WTC11 (cell line): ENCODE results near the gene TMIGD1. TPM values are rescaled to one million over a fixed set of nuclear protein-coding genes. Genes with fewer than 3 reads are reported as not detected.

Experiments used
- ATAC-seq: fragments of 200-7000 bp; cut with Tn5 transposase; 2 replicates; pipeline ENCODE4 v1.10.0; 2021; ENCODE audit warnings: mild to moderate bottlenecking, moderate library complexity
- CTCF ChIA-PET: fragments of 300-600 bp; sonication (Branson Sonifier 250); formaldehyde crosslinking; loops from one replicate; lab custom pipeline; 2021; ENCODE audit warnings: antibody characterized with exemption; lab: Charles Lee
- POLR2A ChIA-PET: fragments of 350-600 bp; sonication (Branson Sonifier 250); formaldehyde crosslinking; loops from one replicate; lab custom pipeline; 2021; ENCODE audit warnings: antibody characterized with exemption; lab: Charles Lee
- DNase-seq: peaks from one replicate; pipeline ENCODE4 v3.0.0; 2021; ENCODE audit warnings: low spot score
- H3K27ac Mint-ChIP-seq: 2 replicates; pipeline ENCODE4 v1.8.0; 2021; ENCODE audit warnings: mixed read lengths
- H3K27me3 Mint-ChIP-seq: 2 replicates; pipeline ENCODE4 v1.8.0; 2021; ENCODE audit warnings: low read depth, mild to moderate bottlenecking, moderate library complexity, mixed read lengths
- H3K36me3 Mint-ChIP-seq: 2 replicates; pipeline ENCODE4 v1.8.0; 2021; ENCODE audit warnings: mixed read lengths
- H3K4me1 Mint-ChIP-seq: 2 replicates; pipeline ENCODE4 v1.8.0; 2022; ENCODE audit warnings: mixed read lengths
- H3K4me3 Mint-ChIP-seq: 2 replicates; pipeline ENCODE4 v1.8.0; 2021; ENCODE audit warnings: mild to moderate bottlenecking, moderate library complexity, mixed read lengths
- H3K9me3 Mint-ChIP-seq: 2 replicates; pipeline ENCODE4 v1.8.0; 2021; ENCODE audit warnings: mixed read lengths
- ATF6 ChIP-seq: sonication (generic); formaldehyde crosslinking; IDR thresholded peaks from 2 replicates; pipeline ENCODE4 v1.8.1; 2023; ENCODE audit warnings: mild to moderate bottlenecking, missing genetic modification reagents
- CREM ChIP-seq: sonication (generic); formaldehyde crosslinking; IDR thresholded peaks from 2 replicates; pipeline ENCODE4 v1.8.1; 2022; ENCODE audit warnings: mild to moderate bottlenecking, missing genetic modification reagents, moderate library complexity
- FOXJ3 ChIP-seq: sonication (generic); formaldehyde crosslinking; IDR thresholded peaks from 2 replicates; pipeline ENCODE4 v1.9.0; 2021; ENCODE audit warnings: missing genetic modification reagents, mild to moderate bottlenecking, borderline replicate concordance
- FOXK1 ChIP-seq: sonication (generic); formaldehyde crosslinking; IDR thresholded peaks from 2 replicates; pipeline ENCODE4 v1.8.0; 2022; ENCODE audit warnings: mild to moderate bottlenecking, moderate library complexity, missing genetic modification reagents
- MAX ChIP-seq: sonication (generic); formaldehyde crosslinking; IDR thresholded peaks from 2 replicates; pipeline ENCODE4 v1.8.0; 2022; ENCODE audit warnings: mild to moderate bottlenecking, missing genetic modification reagents
- NFE2L1 ChIP-seq: sonication (generic); formaldehyde crosslinking; IDR thresholded peaks from 2 replicates; pipeline ENCODE4 v1.8.1; 2023; ENCODE audit warnings: missing genetic modification reagents
- NFYB ChIP-seq: sonication (generic); formaldehyde crosslinking; conservative IDR thresholded peaks from 2 replicates; pipeline ENCODE4 v1.8.0; 2022; ENCODE audit warnings: low read depth, missing genetic modification reagents
- RORB ChIP-seq: fragments of 250-450 bp; sonication (Bioruptor Pico); IDR thresholded peaks from 2 replicates; pipeline ENCODE4 v1.9.0; 2021; ENCODE audit warnings: mild to moderate bottlenecking
- TEAD1 ChIP-seq: sonication (generic); formaldehyde crosslinking; IDR thresholded peaks from 2 replicates; pipeline ENCODE4 v1.8.0; 2022; ENCODE audit warnings: mild to moderate bottlenecking, missing genetic modification reagents
- USF1 ChIP-seq: sonication (generic); formaldehyde crosslinking; IDR thresholded peaks from 2 replicates; pipeline ENCODE4 v1.8.0; 2022; ENCODE audit warnings: mild to moderate bottlenecking, missing genetic modification reagents
- ZBTB21 ChIP-seq: sonication (generic); formaldehyde crosslinking; IDR thresholded peaks from 2 replicates; pipeline ENCODE4 v1.8.1; 2023; ENCODE audit warnings: mild to moderate bottlenecking, missing genetic modification reagents, borderline replicate concordance
- ZNF121 ChIP-seq: sonication (generic); formaldehyde crosslinking; IDR thresholded peaks from 2 replicates; pipeline ENCODE4 v1.8.0; 2023; ENCODE audit warnings: missing genetic modification reagents
- ZNF263 ChIP-seq: sonication (generic); formaldehyde crosslinking; IDR thresholded peaks from 2 replicates; pipeline ENCODE4 v1.8.1; 2022; ENCODE audit warnings: low read depth, mild to moderate bottlenecking, moderate library complexity, missing genetic modification reagents
- ZNF396 ChIP-seq: fragments of 250-450 bp; sonication (Bioruptor Pico); IDR thresholded peaks from 2 replicates; pipeline ENCODE4 v1.8.0; 2021; ENCODE audit warnings: mild to moderate bottlenecking, moderate library complexity, borderline replicate concordance
- ZNF416 ChIP-seq: fragments of 250-450 bp; sonication (Bioruptor Pico); IDR thresholded peaks from 2 replicates; pipeline ENCODE4 v1.9.0; 2021; ENCODE audit warnings: mild to moderate bottlenecking, inconsistent platforms
- total RNA-seq: library from RNA; stranded (reverse); gene quantifications from 3 replicates; pipeline ENCODE4 v1.2.3, GENCODE V29; 2021
- TF ChIP-seq, protein P1 (sequence below): fragments of 250-450 bp; sonication (Bioruptor Pico); IDR thresholded peaks from 2 replicates; pipeline ENCODE4 v1.8.0; 2021; ENCODE audit warnings: mild to moderate bottlenecking
- TF ChIP-seq, protein P2 (sequence below): sonication (generic); formaldehyde crosslinking; IDR thresholded peaks from 2 replicates; pipeline ENCODE4 v1.8.0; 2022; ENCODE audit warnings: mild to moderate bottlenecking, missing genetic modification reagents
- TF ChIP-seq, protein P3 (sequence below): sonication (generic); formaldehyde crosslinking; IDR thresholded peaks from 2 replicates; pipeline ENCODE4 v1.8.0; 2023; ENCODE audit warnings: mild to moderate bottlenecking, missing genetic modification reagents
- TF ChIP-seq, protein P4 (sequence below): sonication (generic); formaldehyde crosslinking; IDR thresholded peaks from 2 replicates; pipeline ENCODE4 v1.8.1; 2023; ENCODE audit warnings: mild to moderate bottlenecking, missing genetic modification reagents, moderate library complexity
- TF ChIP-seq, protein P5 (sequence below): fragments of 250-450 bp; sonication (Bioruptor Pico); conservative IDR thresholded peaks from 2 replicates; pipeline ENCODE4 v1.9.0; 2021; ENCODE audit warnings: mild to moderate bottlenecking

TMIGD1 gene
- total RNA-seq, 1 experiment from 2014 or later = not detected

- no peaks in the 10 kb centered on the region for H3K4me1 Mint-ChIP-seq
- no peak overlapping the region for H3K27ac Mint-ChIP-seq
- no peaks in the 10 kb centered on the region for H3K9me3 Mint-ChIP-seq
- ChIA-PET POLR2A (no interaction called here), CTCF (interaction anchor here (1.7 kb wide), 1 partner anchor 12 kb away, joined by 4 read pairs; no protein-coding TSS in a partner anchor)
- TF ChIP-seq MAX (no peak), ZNF396 (CRISPR knock-in tag) (no peak), CREM (no peak), RORB (CRISPR knock-in tag) (no peak), ZNF121 (CRISPR knock-in tag) (no peak), ZBTB21 (no peak), USF1 (CRISPR knock-in tag) (no peak), TEAD1 (no peak), FOXJ3 (no peak)
- TF ChIP-seq, protein P1, sequence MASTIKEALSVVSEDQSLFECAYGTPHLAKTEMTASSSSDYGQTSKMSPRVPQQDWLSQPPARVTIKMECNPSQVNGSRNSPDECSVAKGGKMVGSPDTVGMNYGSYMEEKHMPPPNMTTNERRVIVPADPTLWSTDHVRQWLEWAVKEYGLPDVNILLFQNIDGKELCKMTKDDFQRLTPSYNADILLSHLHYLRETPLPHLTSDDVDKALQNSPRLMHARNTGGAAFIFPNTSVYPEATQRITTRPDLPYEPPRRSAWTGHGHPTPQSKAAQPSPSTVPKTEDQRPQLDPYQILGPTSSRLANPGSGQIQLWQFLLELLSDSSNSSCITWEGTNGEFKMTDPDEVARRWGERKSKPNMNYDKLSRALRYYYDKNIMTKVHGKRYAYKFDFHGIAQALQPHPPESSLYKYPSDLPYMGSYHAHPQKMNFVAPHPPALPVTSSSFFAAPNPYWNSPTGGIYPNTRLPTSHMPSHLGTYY (CRISPR knock-in tag) = no peak
- TF ChIP-seq, protein P2, sequence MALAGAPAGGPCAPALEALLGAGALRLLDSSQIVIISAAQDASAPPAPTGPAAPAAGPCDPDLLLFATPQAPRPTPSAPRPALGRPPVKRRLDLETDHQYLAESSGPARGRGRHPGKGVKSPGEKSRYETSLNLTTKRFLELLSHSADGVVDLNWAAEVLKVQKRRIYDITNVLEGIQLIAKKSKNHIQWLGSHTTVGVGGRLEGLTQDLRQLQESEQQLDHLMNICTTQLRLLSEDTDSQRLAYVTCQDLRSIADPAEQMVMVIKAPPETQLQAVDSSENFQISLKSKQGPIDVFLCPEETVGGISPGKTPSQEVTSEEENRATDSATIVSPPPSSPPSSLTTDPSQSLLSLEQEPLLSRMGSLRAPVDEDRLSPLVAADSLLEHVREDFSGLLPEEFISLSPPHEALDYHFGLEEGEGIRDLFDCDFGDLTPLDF (CRISPR knock-in tag) = no peak
- H3K27me3 Mint-ChIP-seq = no peaks in the 10 kb centered on the region
- DNase-seq = no peak
- no peak for ATAC-seq
- no peaks in the 10 kb centered on the region for H3K36me3 Mint-ChIP-seq
- H3K4me3 Mint-ChIP-seq = no peak overlapping the region
These were observed 9.9 kb downstream of the TMIGD1 start for GRCh38 chr17:30323895-30324319.

GRCh38 chr17:30323262-30323894, 10.5 kb downstream of the TMIGD1 start:
- no peaks in the 10 kb centered on the region for H3K27me3 Mint-ChIP-seq
- no peaks in the 10 kb centered on the region for H3K9me3 Mint-ChIP-seq
- H3K4me3 Mint-ChIP-seq = no peak overlapping the region
- CTCF ChIA-PET = interaction anchor here (1.7 to 1.8 kb wide), 2 partner anchors 13 to 219 kb away, joined by 4 to 7 read pairs; no protein-coding TSS in a partner anchor
- DNase-seq = no peak
- POLR2A ChIA-PET = no interaction called here
- no peak for ATAC-seq
- H3K27ac Mint-ChIP-seq = no peak overlapping the region
- no peaks in the 10 kb centered on the region for H3K4me1 Mint-ChIP-seq
- H3K36me3 Mint-ChIP-seq = no peaks in the 10 kb centered on the region
- TF ChIP-seq USF1 (CRISPR knock-in tag) = no peak
- TF ChIP-seq ATF6 (CRISPR knock-in tag) = no peak
- no peak for TF ChIP-seq TEAD1
- TF ChIP-seq, protein P3, sequence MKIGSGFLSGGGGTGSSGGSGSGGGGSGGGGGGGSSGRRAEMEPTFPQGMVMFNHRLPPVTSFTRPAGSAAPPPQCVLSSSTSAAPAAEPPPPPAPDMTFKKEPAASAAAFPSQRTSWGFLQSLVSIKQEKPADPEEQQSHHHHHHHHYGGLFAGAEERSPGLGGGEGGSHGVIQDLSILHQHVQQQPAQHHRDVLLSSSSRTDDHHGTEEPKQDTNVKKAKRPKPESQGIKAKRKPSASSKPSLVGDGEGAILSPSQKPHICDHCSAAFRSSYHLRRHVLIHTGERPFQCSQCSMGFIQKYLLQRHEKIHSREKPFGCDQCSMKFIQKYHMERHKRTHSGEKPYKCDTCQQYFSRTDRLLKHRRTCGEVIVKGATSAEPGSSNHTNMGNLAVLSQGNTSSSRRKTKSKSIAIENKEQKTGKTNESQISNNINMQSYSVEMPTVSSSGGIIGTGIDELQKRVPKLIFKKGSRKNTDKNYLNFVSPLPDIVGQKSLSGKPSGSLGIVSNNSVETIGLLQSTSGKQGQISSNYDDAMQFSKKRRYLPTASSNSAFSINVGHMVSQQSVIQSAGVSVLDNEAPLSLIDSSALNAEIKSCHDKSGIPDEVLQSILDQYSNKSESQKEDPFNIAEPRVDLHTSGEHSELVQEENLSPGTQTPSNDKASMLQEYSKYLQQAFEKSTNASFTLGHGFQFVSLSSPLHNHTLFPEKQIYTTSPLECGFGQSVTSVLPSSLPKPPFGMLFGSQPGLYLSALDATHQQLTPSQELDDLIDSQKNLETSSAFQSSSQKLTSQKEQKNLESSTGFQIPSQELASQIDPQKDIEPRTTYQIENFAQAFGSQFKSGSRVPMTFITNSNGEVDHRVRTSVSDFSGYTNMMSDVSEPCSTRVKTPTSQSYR (CRISPR knock-in tag) = no peak
- TF ChIP-seq NFE2L1 (CRISPR knock-in tag) = no peak
- no peak for TF ChIP-seq ZNF263 (CRISPR knock-in tag)
- no peak for TF ChIP-seq FOXK1 (CRISPR knock-in tag)
- no peak for TF ChIP-seq MAX
- TF ChIP-seq, protein P2 (CRISPR knock-in tag) = no peak
- TF ChIP-seq ZNF416 (CRISPR knock-in tag) = no peak
- no peak for TF ChIP-seq NFYB (CRISPR knock-in tag)
- no peak for TF ChIP-seq ZBTB21
- TF ChIP-seq, protein P4, sequence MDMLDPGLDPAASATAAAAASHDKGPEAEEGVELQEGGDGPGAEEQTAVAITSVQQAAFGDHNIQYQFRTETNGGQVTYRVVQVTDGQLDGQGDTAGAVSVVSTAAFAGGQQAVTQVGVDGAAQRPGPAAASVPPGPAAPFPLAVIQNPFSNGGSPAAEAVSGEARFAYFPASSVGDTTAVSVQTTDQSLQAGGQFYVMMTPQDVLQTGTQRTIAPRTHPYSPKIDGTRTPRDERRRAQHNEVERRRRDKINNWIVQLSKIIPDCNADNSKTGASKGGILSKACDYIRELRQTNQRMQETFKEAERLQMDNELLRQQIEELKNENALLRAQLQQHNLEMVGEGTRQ (CRISPR knock-in tag) = no peak
- TF ChIP-seq RORB (CRISPR knock-in tag) = no peak
- TF ChIP-seq, protein P5, sequence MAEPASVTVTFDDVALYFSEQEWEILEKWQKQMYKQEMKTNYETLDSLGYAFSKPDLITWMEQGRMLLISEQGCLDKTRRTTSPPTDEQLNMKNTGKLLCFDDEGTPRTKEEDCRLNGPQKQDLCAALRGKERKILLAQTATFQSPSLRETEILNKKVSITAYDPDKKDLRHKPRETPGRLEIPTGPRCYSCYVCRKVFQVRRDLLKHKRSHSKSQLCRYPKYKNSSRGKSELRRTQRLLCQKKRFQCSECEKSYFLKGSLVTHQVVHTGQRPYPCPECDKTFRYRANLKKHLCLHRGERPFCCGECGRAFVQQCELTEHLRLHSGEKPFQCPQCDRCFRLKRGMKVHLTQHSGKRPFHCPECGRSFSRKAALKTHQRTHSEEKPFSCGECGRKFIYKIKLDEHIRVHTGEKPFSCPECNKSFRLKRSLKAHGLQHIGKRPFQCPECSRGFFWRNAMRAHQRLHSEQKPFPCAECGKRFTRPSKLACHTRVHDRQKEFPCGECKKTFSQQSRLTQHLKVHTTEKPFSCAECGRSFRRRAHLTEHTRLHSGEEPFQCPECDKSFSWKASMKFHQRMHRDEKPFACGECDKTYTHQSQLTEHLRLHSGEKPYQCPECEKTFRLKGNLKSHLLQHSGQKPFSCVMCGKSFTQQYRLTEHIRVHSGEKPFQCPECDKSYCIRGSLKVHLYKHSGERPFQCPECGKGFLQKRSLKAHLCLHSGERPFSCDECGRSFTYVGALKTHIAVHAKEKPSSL (CRISPR knock-in tag) = no peak
